C4-2B (cell line): ENCODE data around the gene SERPINA9.

ENCODE experiments used
- CTCF ChIP-seq: fragments of 450-650 bp; conservative IDR thresholded peaks from 2 replicates; pipeline ENCODE4 v1.5.1; 2017; ENCODE audit warnings: mild to moderate bottlenecking
- ZFX ChIP-seq: fragments of 450-650 bp; IDR thresholded peaks from 2 replicates; pipeline ENCODE4 v1.6.1; 2017

GRCh38 chr14:94480809-94481208, 4.8 kb upstream of the SERPINA9 start:
- TF ChIP-seq CTCF (no peak), ZFX (no peak)
